Measurements from ENCODE around the gene DCAF11.
A peak's percentile ranks its signal among the peaks of the same experiment; 100 is the strongest.

DCAF11 gene

GRCh38 chr14:24141097-24141880 is 26.7 kb downstream of the DCAF11 start, which contains the start of gene EMC9 (continued):
- TF ChIP-seq ZNF274 (IDR thresholded peaks at IDR 0.05; ENCODE audit: low read length) (no peak), ZNF274 (tag by site-specific recombination; IDR thresholded peaks at IDR 0.05; ENCODE audit: borderline replicate concordance) (no peak), REST (tag by site-specific recombination; IDR thresholded peaks at IDR 0.05) (no peak), ZNF571 (tag by site-specific recombination; IDR thresholded peaks at IDR 0.05) (no peak), PBX3 (CRISPR knock-in tag; IDR thresholded peaks at IDR 0.05) (peak; percentile 19; the same call in 1 of the 2 replicates), ZNF514 (tag by site-specific recombination; IDR thresholded peaks at IDR 0.05) (no peak), ZNF639 (tag by site-specific recombination; IDR thresholded peaks at IDR 0.05) (peak; percentile 73; the same call in 1 of the 2 replicates), ZNF529 (tag by site-specific recombination; IDR thresholded peaks at IDR 0.05; ENCODE audit: insufficient replicate concordance) (no peak), KLF17 (tag by site-specific recombination; IDR thresholded peaks at IDR 0.05) (peak; percentile 91), GLIS2 (tag by site-specific recombination; IDR thresholded peaks at IDR 0.05) (peak; percentile 91), ZNF16 (tag by site-specific recombination; IDR thresholded peaks at IDR 0.05; ENCODE audit: low read depth) (no peak), ZNF585B (tag by site-specific recombination; IDR thresholded peaks at IDR 0.05) (peak; percentile 9; the same call in 1 of the 2 replicates), ZNF341 (tag by site-specific recombination; IDR thresholded peaks at IDR 0.05; ENCODE audit: low read depth) (no peak), ZNF777 (tag by site-specific recombination; IDR thresholded peaks at IDR 0.05; ENCODE audit: borderline replicate concordance) (no peak), BCL6B (tag by site-specific recombination; IDR thresholded peaks at IDR 0.05) (no peak), ZNF311 (tag by site-specific recombination; IDR thresholded peaks at IDR 0.05; ENCODE audit: borderline replicate concordance) (no peak), ZNF175 (tag by site-specific recombination; IDR thresholded peaks at IDR 0.05) (no peak), ZNF558 (tag by site-specific recombination; IDR thresholded peaks at IDR 0.05) (no peak), ZBTB10 (tag by site-specific recombination; IDR thresholded peaks at IDR 0.05) (peak; percentile 60; the same call in 1 of the 2 replicates), ZNF560 (tag by site-specific recombination; IDR thresholded peaks at IDR 0.05; ENCODE audit: borderline replicate concordance) (no peak), YY2 (tag by site-specific recombination; IDR thresholded peaks at IDR 0.05) (peak; percentile 5; the same call in 1 of the 2 replicates), ZNF580 (tag by site-specific recombination; IDR thresholded peaks at IDR 0.05) (0 out of 2 replicates have a peak, but pooled peaks have one; percentile 24), ZNF768 (tag by site-specific recombination; IDR thresholded peaks at IDR 0.05) (no peak; the same call in 1 of the 2 replicates), ZNF335 (tag by site-specific recombination; conservative IDR thresholded peaks at IDR 0.05) (peak; percentile 79), ZFP69B (tag by site-specific recombination; IDR thresholded peaks at IDR 0.05) (peak; percentile 13; the same call in 1 of the 2 replicates), ZNF354C (tag by site-specific recombination; IDR thresholded peaks at IDR 0.05; ENCODE audit: borderline replicate concordance, low read depth) (no peak)
